H1 (cell line): ENCODE data around the gene NUTM1. TPM values are rescaled to one million over a fixed set of nuclear protein-coding genes. Genes with fewer than 3 reads are reported as not detected.
A peak's percentile ranks its signal among the peaks of the same experiment; 100 is the strongest.

Source experiments
- CTCF ChIA-PET: fragments of 300-600 bp; sonication (Branson Sonifier 250); formaldehyde crosslinking; loops from one replicate; lab custom pipeline; 2021; ENCODE audit not compliant: partially characterized antibody; lab: Charles Lee
- POLR2A ChIA-PET: fragments of 300-600 bp; sonication (Branson Sonifier 250); formaldehyde crosslinking; loops from one replicate; lab custom pipeline; 2021; ENCODE audit warnings: inconsistent platforms; ENCODE audit not compliant: partially characterized antibody; lab: Charles Lee
- DNase-seq, 2 experiments: peaks; one replicate each; pipeline versions ENCODE4 v3.0.0 to v3.0.0-alpha.2; 2010 to 2022; ENCODE audit warnings: low spot score in 2 of 2, low read depth in 1 of 2, mixed read lengths in 1 of 2
- FAIRE-seq: peaks from 2 replicates; lab custom pipeline; 2011; peaks lifted over from hg19 to GRCh38; lab: Jason Lieb, UNC
- H2AFZ ChIP-seq: 2 replicates; pipeline ENCODE4 v1.8.1; 2012; ENCODE audit warnings: low read length, inconsistent platforms
- H2AK5ac ChIP-seq: 2 replicates; pipeline ENCODE4 v1.6.1; 2013; ENCODE audit warnings: low read depth, low read length
- H2BK120ac ChIP-seq: replicated peaks from 2 replicates; pipeline ENCODE3; 2013; ENCODE audit warnings: low read depth, low read length, inconsistent platforms
- H2BK12ac ChIP-seq: 2 replicates; pipeline ENCODE4 v1.6.1; 2013; ENCODE audit warnings: low read depth, low read length
- H2BK15ac ChIP-seq: 2 replicates; pipeline ENCODE4 v1.6.1; 2013; ENCODE audit warnings: low read length
- H2BK20ac ChIP-seq: 2 replicates; pipeline ENCODE4 v1.6.1; 2013; ENCODE audit warnings: low read length
- H2BK5ac ChIP-seq: 2 replicates; pipeline ENCODE4 v1.6.1; 2013; ENCODE audit warnings: low read depth, low read length
- H3K14ac ChIP-seq: 2 replicates; pipeline ENCODE4 v1.6.1; 2013; ENCODE audit warnings: inconsistent platforms; ENCODE audit not compliant: insufficient read length
- H3K18ac ChIP-seq: 2 replicates; pipeline ENCODE4 v1.6.1; 2013; ENCODE audit warnings: low read length; ENCODE audit errors: extremely low read depth
- H3K23ac ChIP-seq: 2 replicates; pipeline ENCODE4 v1.6.1; 2013; ENCODE audit warnings: inconsistent platforms; ENCODE audit not compliant: insufficient read length
- H3K23me2 ChIP-seq: 2 replicates; pipeline ENCODE4 v1.6.1; 2013; ENCODE audit warnings: low read depth, low read length
- H3K27ac ChIP-seq: 2 replicates; pipeline ENCODE4 v1.6.1; 2011; ENCODE audit warnings: low read depth, low read length, inconsistent platforms
- H3K27me3 ChIP-seq, 4 experiments: replicated peaks in 1 of 4; 1 replicate in 1 of 4; 2 replicates in 3 of 4; pipeline versions ENCODE4 v1.6.1 to v1.8.1; 2011 to 2013; ENCODE audit warnings: low read length in 3 of 4, mild to moderate bottlenecking in 3 of 4, inconsistent platforms in 2 of 4, mixed read lengths in 2 of 4, moderate library complexity in 1 of 4; ENCODE audit not compliant: control insufficient read depth in 3 of 4, insufficient read depth in 3 of 4; ENCODE audit errors: extremely low read depth in 1 of 4
- H3K36me3 ChIP-seq, 4 experiments: 2 replicates each; pipeline versions ENCODE4 v1.6.1 to v1.8.1; 2011 to 2013; ENCODE audit warnings: mild to moderate bottlenecking in 4 of 4, low read length in 3 of 4, moderate library complexity in 2 of 4, control low read depth in 1 of 4, inconsistent platforms in 1 of 4; ENCODE audit not compliant: insufficient read depth in 4 of 4, control insufficient read depth in 2 of 4
- H3K4ac ChIP-seq: replicated peaks from 2 replicates; pipeline ENCODE3; 2013; ENCODE audit warnings: low read length, low read depth, mixed read lengths, inconsistent platforms; ENCODE audit not compliant: insufficient read length
- H3K4me1 ChIP-seq, 4 experiments: replicated peaks in 1 of 4; 1 replicate in 1 of 4; 2 replicates in 3 of 4; pipeline versions ENCODE4 v1.6.1 to v1.8.1; 2011 to 2013; ENCODE audit warnings: low read length in 3 of 4, inconsistent platforms in 2 of 4, mixed read lengths in 1 of 4; ENCODE audit not compliant: insufficient read depth in 4 of 4, control insufficient read depth in 3 of 4
- H3K4me2 ChIP-seq, 2 experiments: 2 replicates each; pipeline versions ENCODE4 v1.6.1 to v1.8.1; 2011 to 2013; ENCODE audit warnings: low read depth in 2 of 2, low read length in 2 of 2, control low read depth in 1 of 2, inconsistent platforms in 1 of 2, mild to moderate bottlenecking in 1 of 2; ENCODE audit not compliant: insufficient read depth in 1 of 2
- H3K4me3 ChIP-seq, 4 experiments: fragments of 200-600, 300-600 bp in 1 of 4; sonication (generic), shearing (Covaris generic), sonication (Bioruptor Twin) in 1 of 4; 2 replicates each; pipeline versions ENCODE4 v1.5.1 to v1.8.1; 2011 to 2016; ENCODE audit warnings: low read length in 4 of 4, low read depth in 3 of 4, control low read depth in 2 of 4, inconsistent platforms in 2 of 4, mild to moderate bottlenecking in 2 of 4, mixed read lengths in 1 of 4, moderate library complexity in 1 of 4; ENCODE audit not compliant: insufficient read depth in 2 of 4; ENCODE audit errors: extremely low read depth in 1 of 4
- H3K56ac ChIP-seq: replicated peaks from 2 replicates; pipeline ENCODE3; 2013; ENCODE audit warnings: low read depth, mild to moderate bottlenecking, mixed read lengths, low read length, inconsistent platforms; ENCODE audit not compliant: insufficient read length
- H3K79me1 ChIP-seq: 2 replicates; pipeline ENCODE4 v1.6.1; 2013; ENCODE audit warnings: low read depth, low read length, control low read depth
- H3K79me2 ChIP-seq, 2 experiments: 2 replicates each; pipeline versions ENCODE4 v1.6.1 to v1.8.1; 2012 to 2013; ENCODE audit warnings: low read length in 2 of 2, mild to moderate bottlenecking in 2 of 2, inconsistent platforms in 1 of 2; ENCODE audit not compliant: insufficient read depth in 2 of 2, control insufficient read depth in 1 of 2
- H3K9ac ChIP-seq, 4 experiments: replicated peaks in 1 of 4; 1 replicate in 1 of 4; 2 replicates in 3 of 4; pipeline versions ENCODE4 v1.6.1 to v1.8.1; 2011 to 2013; ENCODE audit warnings: low read depth in 3 of 4, low read length in 3 of 4, control low read depth in 2 of 4, mild to moderate bottlenecking in 2 of 4, moderate library complexity in 2 of 4, inconsistent platforms in 1 of 4; ENCODE audit errors: extremely low read depth in 1 of 4
- H3K9me3 ChIP-seq, 2 experiments: 2 replicates each; pipeline versions ENCODE4 v1.6.1 to v1.8.1; 2012 to 2013; ENCODE audit warnings: mild to moderate bottlenecking in 2 of 2, moderate library complexity in 2 of 2, control low read depth in 1 of 2, inconsistent platforms in 1 of 2, low read depth in 1 of 2, low read length in 1 of 2, mixed read lengths in 1 of 2; ENCODE audit not compliant: insufficient read depth in 2 of 2
- H4K20me1 ChIP-seq, 2 experiments: replicated peaks in 1 of 2; 2 replicates each; pipeline versions ENCODE3 to v1.8.1; 2011 to 2013; ENCODE audit warnings: inconsistent platforms in 2 of 2, low read length in 2 of 2, mild to moderate bottlenecking in 1 of 2; ENCODE audit not compliant: insufficient read depth in 2 of 2, control insufficient read depth in 1 of 2
- H4K5ac ChIP-seq: 2 replicates; pipeline ENCODE4 v1.6.1; 2013; ENCODE audit warnings: low read length, low read depth, mixed read lengths, inconsistent platforms; ENCODE audit not compliant: insufficient read length
- H4K8ac ChIP-seq: 2 replicates; pipeline ENCODE4 v1.8.0; 2013; ENCODE audit warnings: mild to moderate bottlenecking, moderate library complexity, low read length, inconsistent platforms; ENCODE audit not compliant: insufficient read depth; ENCODE audit errors: extremely low read depth
- H4K91ac ChIP-seq: replicated peaks from 2 replicates; pipeline ENCODE3; 2013; ENCODE audit warnings: low read length, mixed read lengths, inconsistent platforms; ENCODE audit not compliant: insufficient read length
- KDM5A ChIP-seq: fragments of 200-600 bp; IDR thresholded peaks from 2 replicates; pipeline ENCODE4 v1.7.1; 2012; ENCODE audit warnings: mild to moderate bottlenecking, low read length, inconsistent platforms, mixed read lengths
- SIRT6 ChIP-seq: IDR thresholded peaks from one replicate; pipeline ENCODE4 v1.7.1; 2012; ENCODE audit warnings: low read length, inconsistent platforms
- SP2 ChIP-seq: IDR thresholded peaks from 2 replicates; pipeline ENCODE4 v1.6.1; 2012; ENCODE audit warnings: mild to moderate bottlenecking, low read length, inconsistent platforms
- WGBS, 2 experiments: shearing (Covaris generic) in 1 of 2; methylation state at CpG; one replicate each; pipeline versions ENCODE4 v1.1.6 to v1.1.7; 2013 to 2015; ENCODE audit warnings: low lambda C conversion rate in 2 of 2, mixed read lengths in 2 of 2, inconsistent platforms in 1 of 2, low coverage in 1 of 2, missing lambda C conversion rate in 1 of 2; ENCODE audit not compliant: insufficient replicate concordance in 2 of 2, insufficient coverage in 1 of 2, insufficient read length in 1 of 2; ENCODE audit errors: extremely low coverage in 1 of 2, missing lambda C conversion rate in 1 of 2; 5-methylcytosine and 5-hydroxymethylcytosine counted together
- polyA plus RNA-seq, 7 experiments: library from polyadenylated mRNA; depleted of rRNA in 3 of 7; stranded (reverse) in 5 of 7; unstranded in 2 of 7; fragments of >200 nt in 5 of 7; fragments of 200-250 nt in 2 of 7; gene quantifications; 1 replicate in 5 of 7; 2 replicates in 1 of 7; 4 replicates in 1 of 7; pipeline versions ENCODE4 v1.2.1 to v1.2.3, GENCODE V29; 2011 to 2013; ENCODE audit warnings: missing spikeins in 2 of 7, mixed read lengths in 2 of 7
- total RNA-seq: library from RNA; stranded (reverse); fragmentation: NEBNext Ultra II Directional; extraction: Animal tissue kit (Norgen Biotek cat#: 25700); gene quantifications from 2 replicates; pipeline ENCODE4 v1.2.1, GENCODE V29; 2021

NUTM1 gene
- total and polyA plus RNA-seq, 2 of the 8 experiments (the other 6 are each of a cell fraction or from before 2014, with no cell fraction given), result 0.39 to 0.60 TPM

GRCh38 chr15:34365091-34365825, 22.1 kb downstream of the NUTM1 start:
- Histone ChIP-seq H3K79me2 (peaks cover 4 to 21% of the 10 kb centered on the region in 2 experiments; a peak in 3 of 4 replicates), H3K4me2 (peak overlapping the region; percentile 26 to 93), H3K27me3 (no peaks in the 10 kb centered on the region), H4K5ac (no peak overlapping the region), H2AFZ (no peak overlapping the region), H3K4me1 (peaks cover 5 to 12% (median 7%) of the 10 kb centered on the region in 4 experiments), H3K4me3 (peak overlapping the region in 3 of 4 experiments; percentile 71 to 96 (median 80); a peak in 6 of 8 replicates), H4K8ac (peak overlapping the region; percentile 4; the same call in 1 of the 2 replicates), H3K4ac (no peak overlapping the region), H3K23me2 (peaks cover 4% of the 10 kb centered on the region; the same call in 1 of the 2 replicates), H3K18ac (no peak overlapping the region), H2BK15ac (no peak overlapping the region), H2BK120ac (no peak overlapping the region), H3K9ac (no peak overlapping the region), H4K91ac (no peak overlapping the region), H2BK12ac (0 out of 2 replicates have a peak overlapping the region, but pooled peaks have one; percentile 17), H4K20me1 (peaks cover 8% of the 10 kb centered on the region in 2 experiments), H3K36me3 (peaks cover 0 to 20% (median 11%) of the 10 kb centered on the region in 4 experiments; a peak in 7 of 8 replicates), H3K9me3 (no peaks in the 10 kb centered on the region), H3K56ac (no peak overlapping the region), H3K23ac (no peak overlapping the region), H2BK5ac (no peak overlapping the region), H2AK5ac (peak overlapping the region; percentile 15; the same call in 1 of the 2 replicates), H2BK20ac (no peak overlapping the region), H3K27ac (no peak overlapping the region), H3K14ac (no peak overlapping the region), H3K79me1 (peaks cover 14% of the 10 kb centered on the region)
- no peak for DNase-seq
- 88% methylated on average over 16 of the region's 16 CpGs; no CpG with 5 or more reads in 1 of the 2 experiments for WGBS, 2 experiments
- ChIA-PET POLR2A (interaction anchor here (1.1 to 4.2 kb wide), 5 partner anchors 8 to 199 kb away, joined by 4 to 35 read pairs (median 18); partner anchors contain the start of genes NOP10, NUTM1 and SLC12A6), CTCF (interaction anchor here (0.6 to 2.6 kb wide), 3 partner anchors 10 to 268 kb away, joined by 3 to 16 read pairs (median 3); partner anchors contain the start of genes NOP10 and NUTM1)
- FAIRE-seq, result no peak
- TF ChIP-seq KDM5A, result no peak
- no peak for TF ChIP-seq SIRT6
- peak; percentile 10; the same call in 1 of the 2 replicates for TF ChIP-seq SP2
